Activated T-cell treated with anti-CD3 and anti-CD28 coated beads, Interleukin-2, amount 50 U/mL, for 1 hour (primary cell): ENCODE data around the gene MED12L.
A peak's percentile ranks its signal among the peaks of the same experiment; 100 is the strongest.

Experiments used
- DNase-seq: peaks from one replicate; pipeline ENCODE4 v3.0.0-alpha.2; 2020

MED12L gene

GRCh38 chr3:151182349-151183079 lies 97.0 kb downstream of the MED12L start:
- no peak for DNase-seq

DNA sequence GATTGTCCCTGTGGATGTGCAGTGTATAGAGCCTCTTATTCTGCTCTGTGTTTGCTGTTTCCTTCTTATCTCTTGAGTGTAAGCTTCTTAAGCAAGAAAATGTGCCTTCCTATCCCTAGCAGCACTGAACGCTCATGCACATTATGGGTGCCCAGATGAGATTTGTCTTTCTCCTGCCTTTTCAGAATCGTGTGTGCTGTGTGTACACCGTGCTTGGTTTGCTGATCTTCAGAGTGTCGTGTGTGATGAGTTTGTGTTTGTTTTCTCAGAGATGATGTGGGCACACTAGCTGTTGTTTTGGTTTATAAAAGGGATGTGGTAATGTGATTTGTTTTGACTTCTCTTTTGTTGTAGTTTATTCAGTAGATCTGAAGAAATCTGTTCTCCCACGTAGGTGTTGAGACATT lies 97.8 kb downstream of the MED12L start:
- no peak for DNase-seq

DNA sequence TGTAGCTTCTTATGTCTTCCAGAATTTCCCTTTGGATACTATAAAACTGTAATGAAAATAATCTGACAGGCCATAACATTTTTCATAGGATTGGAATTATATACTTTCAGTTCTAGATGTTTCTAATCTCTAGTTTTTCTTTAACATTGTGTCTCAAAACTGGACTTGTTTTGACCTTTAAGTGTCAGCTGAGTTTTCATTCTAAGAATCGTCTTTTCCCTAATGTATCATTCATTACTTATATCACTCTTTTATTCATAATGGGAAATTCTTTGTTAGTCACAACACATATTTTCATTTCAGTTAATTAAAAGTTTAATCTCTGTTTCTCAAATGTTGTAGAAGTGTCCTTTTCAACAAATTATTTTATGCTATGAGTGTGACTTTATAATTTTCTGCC lies 105.6 kb downstream of the MED12L start:
- DNase-seq = no peak

GRCh38 chr3:151192545-151192944 lies 107.1 kb downstream of the MED12L start:
- no peak for DNase-seq

GRCh38 chr3:151195826-151196225 lies 110.4 kb downstream of the MED12L start:
- no peak for DNase-seq

GRCh38 chr3:151196434-151196833 lies 111.0 kb downstream of the MED12L start:
- DNase-seq = no peak

DNA sequence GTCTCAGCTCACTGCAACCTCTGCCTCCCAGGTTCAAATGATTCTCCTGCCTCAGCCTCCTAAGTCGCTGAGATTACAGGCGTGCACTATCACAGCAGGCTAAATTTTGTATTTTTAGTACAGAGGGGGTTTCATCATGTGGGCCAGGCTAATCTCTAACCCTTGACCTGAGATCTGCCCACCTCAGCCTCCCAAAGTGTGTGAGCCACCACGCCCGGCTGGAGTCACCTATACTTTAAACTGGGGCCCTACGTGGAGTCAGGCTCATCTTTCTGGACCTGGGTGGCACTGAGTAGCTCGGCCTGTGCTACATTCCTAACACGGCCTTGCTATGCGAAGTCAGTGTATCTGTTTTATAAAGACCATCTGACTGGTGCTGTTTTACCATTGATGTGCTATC lies 111.8 kb downstream of the MED12L start:
- DNase-seq = no peak

DNA sequence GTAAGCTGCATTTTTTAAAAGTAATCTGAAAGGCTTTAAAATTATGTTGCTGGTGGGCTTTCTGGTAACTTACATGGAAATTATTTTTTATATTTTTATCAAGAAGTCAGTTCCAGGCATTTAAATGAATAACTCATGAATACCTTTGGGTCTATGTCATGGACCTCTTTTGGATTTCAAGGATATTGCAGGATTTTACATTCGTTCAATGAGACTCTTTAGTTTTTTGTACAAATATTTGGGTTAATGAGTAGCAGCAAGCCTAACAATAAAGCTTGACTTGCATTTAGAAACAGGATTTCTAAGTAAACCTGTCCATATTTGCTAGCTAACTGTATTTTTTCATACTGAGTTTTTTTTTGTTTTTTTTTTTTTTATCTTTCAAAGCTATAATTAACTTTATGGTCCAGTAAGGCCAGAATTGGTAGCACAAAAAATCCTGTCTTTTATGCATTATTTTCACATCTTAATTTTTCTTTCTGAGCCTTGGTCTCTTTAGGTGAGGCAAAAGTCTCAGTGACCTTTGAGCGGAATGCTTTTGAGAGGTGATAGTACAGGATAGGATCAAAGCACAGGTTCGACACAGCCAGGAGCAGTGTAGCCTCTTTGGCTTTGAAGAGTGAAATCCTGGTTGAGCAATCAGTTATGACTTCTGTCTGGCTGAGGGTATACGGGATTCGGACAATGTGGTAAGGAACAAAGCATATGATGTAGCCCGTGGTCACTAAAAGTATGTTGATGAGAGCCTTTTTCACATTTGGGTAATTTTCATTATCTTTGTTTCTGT lies 112.7 kb downstream of the MED12L start:
- no peak for DNase-seq

DNA sequence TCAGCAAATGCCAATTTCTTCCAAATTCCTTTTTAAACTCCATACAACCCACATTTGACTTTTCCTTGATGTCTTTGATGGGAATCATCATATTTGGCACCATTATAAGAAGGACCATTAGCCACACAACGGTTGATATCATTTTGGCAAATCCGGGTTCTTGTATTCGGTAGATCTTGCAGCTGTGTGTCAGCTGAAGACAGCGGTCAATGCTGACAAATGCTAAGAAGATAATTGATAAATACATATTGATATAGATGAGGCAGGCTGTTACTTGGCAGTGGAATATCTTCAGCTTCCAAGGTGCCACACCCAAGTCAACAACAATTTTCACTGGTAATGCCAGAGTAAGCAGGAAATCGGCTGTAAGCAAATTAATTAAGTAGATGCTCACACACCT lies 113.4 kb downstream of the MED12L start:
- DNase-seq = no peak

GRCh38 chr3:151199554-151200438 lies 114.3 kb downstream of the MED12L start:
- DNase-seq = no peak

- no peak for DNase-seq
These were observed 115.1 kb downstream of the MED12L start for GRCh38 chr3:151200586-151200985.

DNA sequence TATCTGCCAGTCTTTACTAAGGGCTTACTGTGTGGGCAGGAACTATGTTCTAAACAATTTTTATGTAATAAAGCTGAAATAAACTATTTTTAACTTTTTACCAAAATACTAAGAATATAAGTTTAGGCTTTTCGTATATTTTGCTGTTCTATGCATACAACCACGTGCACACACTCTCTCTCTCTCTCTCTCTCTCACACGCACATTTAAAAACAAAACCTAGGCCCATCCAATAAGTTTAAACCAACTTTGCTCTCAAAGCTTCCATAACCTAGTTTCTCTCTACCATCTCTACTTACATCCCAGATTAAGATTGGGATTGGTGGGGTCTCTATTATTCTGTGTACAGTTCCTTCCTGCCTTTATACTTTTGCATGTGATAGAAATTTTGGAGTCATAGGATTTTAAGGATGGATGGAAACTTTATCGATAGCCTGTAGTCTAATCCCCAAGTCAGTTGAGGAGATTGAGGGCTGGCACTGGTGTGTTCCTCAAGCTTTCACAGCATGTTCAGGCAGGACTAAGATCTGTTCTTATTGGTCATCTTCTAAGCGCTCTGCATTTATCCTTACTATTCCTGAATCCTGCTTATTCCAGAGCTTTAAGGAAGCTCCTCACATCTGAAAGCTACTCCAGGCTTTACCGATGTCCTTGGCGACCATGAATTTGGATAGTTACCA lies 115.7 kb downstream of the MED12L start:
- no peak for DNase-seq

DNA sequence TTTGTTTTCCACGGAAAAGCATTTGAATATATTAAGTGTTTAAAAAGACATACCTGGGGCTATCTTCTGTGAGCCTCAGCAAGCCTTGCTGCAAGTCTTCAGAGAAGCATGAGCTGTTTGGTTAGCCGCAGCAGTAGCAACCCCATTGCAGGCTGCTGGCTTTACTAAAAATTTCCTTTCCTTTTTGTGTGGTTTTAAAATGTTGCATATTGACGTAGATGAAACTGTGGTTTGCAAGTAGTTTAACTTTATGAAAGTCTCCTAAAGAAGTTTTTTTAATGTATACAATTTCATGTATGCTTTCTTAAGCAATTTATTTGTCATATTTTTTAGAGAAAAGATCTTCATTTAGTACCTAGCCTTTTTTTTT lies 117.6 kb downstream of the MED12L start, which contains the start of gene GPR171:
Gene GPR171, minus strand, starts transcription at position 166 of the 370 bp plus-strand sequence. CDS start 3,830 bp downstream, outside the sequence.
- peak; percentile 59 for DNase-seq

GRCh38 chr3:151204530-151205402 lies 119.3 kb downstream of the MED12L start:
- no peak for DNase-seq

DNA sequence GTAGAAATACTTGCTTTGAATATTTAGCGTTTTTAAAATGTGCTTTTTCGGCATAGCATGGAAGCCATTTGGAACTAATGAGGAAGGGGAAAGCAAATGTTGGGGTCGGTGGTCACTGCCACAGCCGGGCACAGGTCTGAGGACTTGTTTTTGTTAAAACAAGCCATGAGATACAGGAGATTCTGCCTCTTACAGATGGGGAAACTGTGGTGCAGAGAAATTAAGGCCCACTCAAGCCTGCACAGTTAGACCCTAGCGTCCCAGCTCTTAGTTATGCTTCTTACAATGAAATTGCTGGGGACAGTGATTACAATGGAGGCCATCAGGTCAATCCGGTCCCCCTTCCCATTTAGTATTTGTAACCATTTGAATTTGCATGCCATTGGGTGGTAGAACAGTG lies 120.0 kb downstream of the MED12L start:
- DNase-seq = no peak

- DNase-seq = no peak
These were observed 120.7 kb downstream of the MED12L start for GRCh38 chr3:151206201-151206600.

DNA sequence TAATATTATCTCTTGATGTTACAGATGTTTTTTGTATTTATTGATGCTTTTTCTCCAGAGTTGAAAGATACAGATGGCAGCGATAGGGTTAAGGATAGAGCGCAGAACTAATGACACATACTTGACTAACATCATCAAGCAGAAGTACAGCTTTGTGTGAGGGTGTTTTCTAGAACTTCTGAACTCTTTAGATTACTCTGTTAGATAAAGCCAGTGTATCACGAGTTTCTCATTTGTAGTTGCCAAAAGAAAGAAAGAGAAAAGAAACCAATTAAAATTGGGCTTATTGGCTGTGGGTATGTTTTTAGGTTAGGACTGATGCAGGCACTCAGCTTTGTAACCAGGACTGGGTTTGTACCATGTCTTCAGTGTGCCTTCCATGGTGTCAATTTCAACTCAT lies 124.2 kb downstream of the MED12L start:
- DNase-seq = no peak

DNA sequence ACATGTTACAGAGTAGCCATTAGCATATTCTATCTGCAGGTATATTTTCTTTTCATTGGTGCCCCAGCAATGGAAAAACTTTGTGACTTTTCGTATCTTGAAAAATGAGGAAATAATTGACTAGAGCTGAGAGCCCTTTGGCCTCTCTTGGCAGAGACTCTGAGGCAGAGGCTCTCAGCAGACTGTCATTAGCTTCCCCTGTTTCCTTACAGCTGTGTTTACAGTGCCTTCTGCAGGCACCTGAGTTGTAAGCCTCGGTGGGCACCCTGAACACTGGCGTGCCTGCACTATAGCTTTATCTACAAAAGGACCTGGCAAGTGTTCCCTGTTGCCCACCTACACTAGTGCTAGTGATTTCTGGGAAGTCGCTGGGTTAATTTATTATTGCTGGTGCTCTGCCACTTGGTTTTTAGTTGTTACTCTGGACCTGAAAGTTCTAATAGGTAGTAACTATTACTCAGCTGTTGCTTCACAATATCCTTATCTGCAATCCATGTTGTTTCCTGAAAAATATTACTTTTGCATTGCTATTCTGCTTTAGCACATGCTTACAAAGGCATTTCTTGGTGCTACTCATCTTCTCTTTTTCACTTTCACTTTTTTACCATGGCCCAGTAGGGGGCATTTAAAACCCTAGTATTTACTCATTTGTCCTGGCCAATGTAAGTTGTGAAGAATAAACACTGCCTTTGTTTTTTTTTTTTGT lies 125.4 kb downstream of the MED12L start:
- DNase-seq = no peak

GRCh38 chr3:151213151-151213550 lies 127.7 kb downstream of the MED12L start:
- no peak for DNase-seq

DNA sequence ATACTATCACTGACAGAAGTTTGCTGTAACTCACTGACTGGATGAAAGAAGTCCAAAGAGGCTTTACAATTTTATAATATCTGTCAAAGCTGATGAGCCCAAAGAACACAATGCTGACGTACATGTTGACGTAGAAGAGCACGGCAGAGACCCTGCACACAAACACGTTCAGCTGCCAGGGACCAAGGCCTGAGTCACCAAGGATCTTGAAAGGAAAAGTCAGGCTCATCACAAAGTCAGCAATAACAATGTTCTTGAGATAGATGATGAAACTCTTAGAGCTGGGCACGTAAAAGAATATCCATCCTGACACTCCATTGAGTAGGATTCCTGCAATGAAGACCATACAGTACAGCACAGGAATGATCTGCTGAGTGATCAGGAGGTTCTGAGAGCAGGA lies 128.4 kb downstream of the MED12L start:
- DNase-seq = no peak

DNA sequence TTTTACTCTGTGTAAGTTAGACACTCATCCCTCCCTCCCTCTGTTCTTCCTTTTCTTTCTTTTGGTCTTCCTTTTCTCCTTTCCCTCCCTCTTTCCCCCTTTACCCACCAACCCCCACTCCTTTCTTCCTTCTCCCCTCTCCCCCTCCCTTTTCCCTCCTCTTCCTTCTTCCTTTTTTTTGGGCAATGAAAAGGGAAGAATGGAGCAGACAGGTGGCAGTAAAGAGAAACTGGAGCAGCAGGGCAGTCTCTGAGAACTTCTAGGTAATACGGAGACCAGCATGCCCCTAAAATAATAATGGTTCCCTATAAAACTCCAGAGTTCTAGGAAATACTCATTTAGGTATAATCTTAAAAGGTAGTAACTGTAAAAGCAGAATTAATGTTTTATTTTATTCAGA lies 129.0 kb downstream of the MED12L start:
- no peak for DNase-seq
